Fibroblast of the aortic adventitia (primary cell): ENCODE measurements around the gene DDX4. TPM values are rescaled to one million over a fixed set of nuclear protein-coding genes. Genes with fewer than 3 reads are reported as not detected.
"Not testable (repeated sequence)": the region's sequence is repeated elsewhere in the genome, so short reads cannot be mapped to it uniquely, and the experiment has no call there.

ENCODE experiments used
- DNase-seq: peaks from one replicate; pipeline ENCODE4 v3.0.0-alpha.2; 2010; ENCODE audit warnings: low read depth
- H3K4me3 ChIP-seq: 2 replicates; pipeline ENCODE4 v1.5.1; 2011; ENCODE audit warnings: low read depth, mild to moderate bottlenecking, control low read depth, low read length, moderate library complexity
- total RNA-seq: library from RNA; depleted of rRNA; stranded (reverse); fragments of >200 nt; gene quantifications from 2 replicates; pipeline ENCODE4 v1.2.3, GENCODE V29; 2012; ENCODE audit warnings: low replicate concordance
- TF ChIP-seq, protein P1 (sequence below): IDR thresholded peaks from 2 replicates; pipeline ENCODE4 v1.5.1; 2011; ENCODE audit warnings: mild to moderate bottlenecking, low read length, control low read depth, inconsistent platforms; ENCODE audit not compliant: insufficient read depth

Gene DDX4
- total RNA-seq = not detected in 2 replicates

GRCh38 chr5:55737793-55738192 lies at the start of gene DDX4:
Gene DDX4 (plus strand): TSS chr5:55738061. CDS start chr5:55738964, 903 bp downstream.
- TF ChIP-seq, protein P1, sequence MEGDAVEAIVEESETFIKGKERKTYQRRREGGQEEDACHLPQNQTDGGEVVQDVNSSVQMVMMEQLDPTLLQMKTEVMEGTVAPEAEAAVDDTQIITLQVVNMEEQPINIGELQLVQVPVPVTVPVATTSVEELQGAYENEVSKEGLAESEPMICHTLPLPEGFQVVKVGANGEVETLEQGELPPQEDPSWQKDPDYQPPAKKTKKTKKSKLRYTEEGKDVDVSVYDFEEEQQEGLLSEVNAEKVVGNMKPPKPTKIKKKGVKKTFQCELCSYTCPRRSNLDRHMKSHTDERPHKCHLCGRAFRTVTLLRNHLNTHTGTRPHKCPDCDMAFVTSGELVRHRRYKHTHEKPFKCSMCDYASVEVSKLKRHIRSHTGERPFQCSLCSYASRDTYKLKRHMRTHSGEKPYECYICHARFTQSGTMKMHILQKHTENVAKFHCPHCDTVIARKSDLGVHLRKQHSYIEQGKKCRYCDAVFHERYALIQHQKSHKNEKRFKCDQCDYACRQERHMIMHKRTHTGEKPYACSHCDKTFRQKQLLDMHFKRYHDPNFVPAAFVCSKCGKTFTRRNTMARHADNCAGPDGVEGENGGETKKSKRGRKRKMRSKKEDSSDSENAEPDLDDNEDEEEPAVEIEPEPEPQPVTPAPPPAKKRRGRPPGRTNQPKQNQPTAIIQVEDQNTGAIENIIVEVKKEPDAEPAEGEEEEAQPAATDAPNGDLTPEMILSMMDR = no peak
- H3K4me3 ChIP-seq = no peak within 1 kb of the TSS
- DNase-seq = no peak

GRCh38 chr5:55691265-55692105 lies 46.4 kb upstream of the DDX4 start:
- TF ChIP-seq, protein P1 = peak; percentile 51
- DNase-seq = peak; percentile 80
- no peak overlapping the region for H3K4me3 ChIP-seq

GRCh38 chr5:55692106-55692417 lies 45.8 kb upstream of the DDX4 start:
- no peak for DNase-seq
- TF ChIP-seq, protein P1 = no peak
- H3K4me3 ChIP-seq = no peak overlapping the region

DNA sequence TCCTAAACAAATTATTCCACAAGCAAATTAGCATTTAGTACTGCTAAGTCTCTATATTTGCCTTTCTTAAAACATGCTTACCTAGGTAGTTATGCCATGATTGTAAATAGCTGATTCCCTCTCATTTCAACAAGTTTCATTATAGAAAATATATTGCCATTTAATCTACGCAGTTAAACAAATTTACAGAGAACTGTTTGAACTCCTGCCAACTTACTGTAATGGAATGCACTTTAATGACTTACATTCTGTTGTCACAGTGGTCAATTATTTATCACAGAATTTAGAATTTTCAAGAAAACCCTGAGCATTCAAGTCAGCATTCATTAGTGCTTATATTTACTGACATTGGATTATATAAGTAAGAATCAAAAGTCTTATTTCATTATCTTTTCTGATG lies 45.4 kb upstream of the DDX4 start:
- TF ChIP-seq, protein P1 = no peak
- no peak for DNase-seq
- no peak overlapping the region for H3K4me3 ChIP-seq

DNA sequence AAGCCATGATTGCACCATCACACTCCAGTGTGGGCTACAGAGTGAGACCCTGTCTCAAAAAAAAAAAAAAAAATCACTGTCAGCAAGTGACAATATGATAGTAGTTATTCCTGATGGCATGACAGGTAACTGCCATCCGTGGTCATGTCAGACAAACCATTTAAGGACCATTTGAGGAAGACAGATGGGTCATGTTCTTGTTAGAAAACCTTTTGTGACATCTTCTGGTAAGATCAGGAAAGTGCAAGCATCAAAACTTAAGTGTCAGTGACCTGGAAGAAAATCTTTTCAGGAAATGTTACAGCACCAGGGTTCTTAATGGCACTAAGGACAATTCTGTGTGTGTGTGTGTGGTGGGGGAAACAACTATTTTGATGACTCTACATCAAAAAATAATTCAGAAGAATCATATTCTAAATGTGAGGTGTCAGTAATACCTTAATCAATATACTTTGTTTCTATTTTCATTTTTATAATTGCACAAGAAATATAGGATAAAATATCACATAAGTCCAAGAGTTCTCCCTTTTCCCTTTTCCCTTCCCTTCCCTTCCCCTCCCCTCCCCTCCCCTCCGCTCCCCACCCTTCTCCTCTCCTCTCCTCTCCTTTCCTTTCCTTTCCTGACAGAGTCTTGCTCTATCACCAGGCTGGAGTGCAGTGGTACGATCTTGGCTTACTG lies 43.6 kb upstream of the DDX4 start:
- H3K4me3 ChIP-seq = no peak overlapping the region
- TF ChIP-seq, protein P1 = peak; percentile 42
- peak; percentile 59 for DNase-seq

DNA sequence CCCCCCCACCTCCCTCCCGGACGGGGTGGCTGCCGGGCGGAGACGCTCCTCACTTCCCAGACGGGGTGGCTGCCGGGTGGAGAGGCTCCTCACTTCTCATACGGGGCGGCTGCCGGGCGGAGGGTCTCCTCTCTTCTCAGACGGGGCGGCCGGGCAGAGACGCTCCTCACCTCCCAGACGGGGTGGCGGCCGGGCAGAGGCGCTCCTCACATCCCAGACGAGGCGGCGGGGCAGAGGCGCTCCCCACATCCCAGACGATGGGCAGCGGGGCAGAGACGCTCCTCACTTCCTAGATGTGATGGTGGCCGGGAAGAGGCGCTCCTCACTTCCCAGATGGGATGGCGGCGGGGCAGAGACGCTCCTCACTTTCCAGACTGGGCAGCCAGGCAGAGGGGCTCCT lies 41.2 kb upstream of the DDX4 start:
- H3K4me3 ChIP-seq, DNase-seq: not testable (repeated sequence)

GRCh38 chr5:55699041-55699688 lies 38.7 kb upstream of the DDX4 start:
- TF ChIP-seq, protein P1 = no peak
- H3K4me3 ChIP-seq = no peak overlapping the region
- no peak for DNase-seq
